Measurements from ENCODE around the gene DNASE1L2.

Gene DNASE1L2

GRCh38 chr16:2236337-2237101 lies at the start of gene DNASE1L2:
Gene DNASE1L2, plus strand, starts transcription at chr16:2236444. Its CDS starts 373 bp downstream, at chr16:2236817.
- DNase-seq (ENCODE audit: low read depth in 3 of 3, low spot score in 1 of 3): no peak

GRCh38 chr16:2186505-2186904 lies 49.7 kb upstream of the DNASE1L2 start:
- no peak for DNase-seq (ENCODE audit: low read depth in 3 of 3, low spot score in 1 of 3)

GRCh38 chr16:2187212-2187611 lies 49.0 kb upstream of the DNASE1L2 start:
- DNase-seq (ENCODE audit: low read depth in 3 of 3, low spot score in 1 of 3): no peak

- no peak for DNase-seq (ENCODE audit: low read depth in 3 of 3, low spot score in 1 of 3)
Observed at GRCh38 chr16:2188395-2188794, 47.8 kb upstream of the DNASE1L2 start.

- DNase-seq (ENCODE audit: low read depth in 3 of 3, low spot score in 1 of 3): no peak
Observed at GRCh38 chr16:2189252-2189893, 46.9 kb upstream of the DNASE1L2 start.

- no peak for DNase-seq (ENCODE audit: low read depth in 3 of 3, low spot score in 1 of 3)
Observed at GRCh38 chr16:2190002-2190658, 46.1 kb upstream of the DNASE1L2 start.

GRCh38 chr16:2190659-2191445 lies 45.4 kb upstream of the DNASE1L2 start:
- DNase-seq (ENCODE audit: low read depth in 3 of 3, low spot score in 1 of 3): no peak

- DNase-seq (ENCODE audit: low read depth in 3 of 3, low spot score in 1 of 3): no peak
Observed at GRCh38 chr16:2191446-2191706, 44.9 kb upstream of the DNASE1L2 start.

GRCh38 chr16:2194166-2194834 lies 41.9 kb upstream of the DNASE1L2 start:
- no peak for DNase-seq (ENCODE audit: low read depth in 3 of 3, low spot score in 1 of 3)

GRCh38 chr16:2194852-2195321 lies 41.4 kb upstream of the DNASE1L2 start:
- peak in 1 of 3 donors; percentile 37 for DNase-seq (ENCODE audit: low read depth in 3 of 3, low spot score in 1 of 3)

- no peak for DNase-seq (ENCODE audit: low read depth in 3 of 3, low spot score in 1 of 3)
Observed at GRCh38 chr16:2195322-2196161, 40.7 kb upstream of the DNASE1L2 start.

- DNase-seq (ENCODE audit: low read depth in 3 of 3, low spot score in 1 of 3): no peak
Observed at GRCh38 chr16:2196162-2196980, 39.9 kb upstream of the DNASE1L2 start, which contains the start of gene CASKIN1. Gene CASKIN1, minus strand, starts transcription at chr16:2196605. Its CDS starts 173 bp downstream, at chr16:2196432.

GRCh38 chr16:2196981-2197511 lies 39.2 kb upstream of the DNASE1L2 start:
- DNase-seq (ENCODE audit: low read depth in 3 of 3, low spot score in 1 of 3): no peak

GRCh38 chr16:2197765-2198164 lies 38.5 kb upstream of the DNASE1L2 start:
- DNase-seq (ENCODE audit: low read depth in 3 of 3, low spot score in 1 of 3): no peak

- DNase-seq (ENCODE audit: low read depth in 3 of 3, low spot score in 1 of 3): no peak
Observed at GRCh38 chr16:2198283-2198682, 38.0 kb upstream of the DNASE1L2 start.

GRCh38 chr16:2199095-2199494 lies 37.1 kb upstream of the DNASE1L2 start:
- DNase-seq (ENCODE audit: low read depth in 3 of 3, low spot score in 1 of 3): no peak

- DNase-seq (ENCODE audit: low read depth in 3 of 3, low spot score in 1 of 3): no peak
Observed at GRCh38 chr16:2199621-2200139, 36.6 kb upstream of the DNASE1L2 start.

- no peak for DNase-seq (ENCODE audit: low read depth in 3 of 3, low spot score in 1 of 3)
Observed at GRCh38 chr16:2200313-2200712, 35.9 kb upstream of the DNASE1L2 start.

All from stimulated activated CD4-positive, alpha-beta T cell treated with anti-CD3 and anti-CD28 coated beads, TNF-alpha, amount 100 ng/mL, for 1 hour (primary cell).